Activated CD4-positive, alpha-beta T cell treated with anti-CD3 and anti-CD28 coated beads, Interleukin-10, Interleukin-2, amounts not matched to agents 100 ng/mL and 50 ng/mL, durations not matched to agents 16 hours and 8 hours (primary cell): ENCODE results near the gene GRAPL.
"Not testable (repeated sequence)": the region's sequence is repeated elsewhere in the genome, so short reads cannot be mapped to it uniquely, and the experiment has no call there.

Experiments
- DNase-seq: peaks from one replicate; pipeline ENCODE4 v3.0.0-alpha.2; 2020

GRAPL gene

DNA sequence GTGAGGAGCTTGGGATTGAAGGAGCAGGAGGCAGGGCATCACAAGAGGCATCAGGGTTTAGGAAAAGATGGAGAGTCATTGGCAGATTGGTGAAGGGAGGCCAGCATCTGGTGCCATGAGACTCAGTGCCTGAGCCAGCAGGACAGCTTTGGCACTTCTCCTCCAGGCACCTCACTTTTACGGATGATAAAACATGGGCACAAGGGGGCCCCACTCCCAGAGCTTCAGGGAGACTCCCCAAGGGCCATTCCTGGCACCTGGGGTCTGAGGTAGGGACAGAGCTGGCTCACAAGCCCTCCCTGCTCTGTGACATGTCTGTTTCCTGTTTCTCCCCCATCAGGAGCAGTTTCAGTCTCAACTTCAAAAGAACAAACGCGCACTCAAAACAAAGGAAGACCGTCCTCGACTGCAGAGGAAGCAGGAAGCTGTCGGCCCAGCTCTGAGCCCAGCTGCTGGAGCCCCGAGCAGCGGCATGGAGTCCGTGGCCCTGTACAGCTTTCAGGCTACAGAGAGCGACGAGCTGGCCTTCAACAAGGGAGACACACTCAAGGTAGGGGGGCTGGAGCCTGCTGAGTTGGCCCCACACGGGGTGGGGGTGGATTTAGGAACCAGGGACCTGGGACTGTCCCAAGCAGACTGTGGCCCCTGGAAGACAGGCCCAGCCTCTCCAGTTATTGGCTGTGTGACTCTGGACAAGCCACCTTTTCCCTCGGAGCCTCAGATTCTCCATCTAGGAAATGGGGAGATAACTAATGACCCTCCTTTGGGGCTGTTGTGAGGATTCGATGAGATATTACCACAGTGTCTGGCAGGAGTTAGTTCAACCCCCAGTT lies at the start of gene GRAPL:
TSS of gene GRAPL (plus strand) at position 442 of the 833 bp plus-strand sequence. CDS start at position 473, 31 bp downstream.
- not testable (repeated sequence) for DNase-seq

DNA sequence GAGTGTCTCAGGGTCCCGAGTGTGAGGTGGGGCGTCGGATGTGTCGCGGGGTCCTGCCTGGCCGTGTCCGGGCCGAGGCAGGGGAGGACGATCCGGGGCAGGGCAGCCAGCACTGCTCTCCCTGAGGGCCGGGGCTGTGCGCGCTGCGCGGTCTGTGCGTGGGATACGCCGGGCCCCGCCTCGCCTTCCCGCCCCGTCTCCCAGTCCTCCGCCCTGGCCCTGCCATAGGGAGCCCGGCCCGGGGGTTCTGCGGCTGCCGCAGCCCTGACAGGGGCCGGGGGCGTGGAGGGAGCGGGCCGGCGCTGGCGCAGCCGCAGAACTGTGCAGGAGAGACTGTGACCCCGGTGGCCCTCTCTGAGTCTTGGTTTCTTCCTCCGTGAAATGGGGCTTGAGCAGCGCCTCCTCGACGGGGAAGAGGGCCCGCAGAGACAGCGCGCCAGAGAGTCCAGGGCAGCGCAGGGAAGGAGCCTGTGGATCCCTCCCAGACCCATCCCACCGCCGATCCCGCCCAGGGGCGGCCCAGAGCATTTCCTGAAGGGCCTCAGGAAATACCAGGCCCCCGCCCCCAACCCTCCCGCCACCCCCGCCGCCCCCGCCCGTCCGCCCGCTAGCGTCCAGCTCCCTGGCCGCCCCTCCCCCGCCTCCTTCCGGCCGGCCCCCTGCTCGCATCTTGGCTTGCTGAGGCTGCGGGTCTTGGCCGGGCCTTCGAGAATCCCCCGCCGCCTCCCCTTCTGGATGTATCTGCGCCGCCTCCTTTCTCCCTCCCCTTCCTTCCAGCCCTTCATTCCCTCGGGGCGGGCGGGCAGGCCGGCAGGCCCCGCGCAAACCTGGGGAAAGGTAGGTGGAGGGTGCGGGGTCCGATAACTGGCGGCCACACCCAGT lies 38.3 kb upstream of the GRAPL start:
- DNase-seq: not testable (repeated sequence)

DNA sequence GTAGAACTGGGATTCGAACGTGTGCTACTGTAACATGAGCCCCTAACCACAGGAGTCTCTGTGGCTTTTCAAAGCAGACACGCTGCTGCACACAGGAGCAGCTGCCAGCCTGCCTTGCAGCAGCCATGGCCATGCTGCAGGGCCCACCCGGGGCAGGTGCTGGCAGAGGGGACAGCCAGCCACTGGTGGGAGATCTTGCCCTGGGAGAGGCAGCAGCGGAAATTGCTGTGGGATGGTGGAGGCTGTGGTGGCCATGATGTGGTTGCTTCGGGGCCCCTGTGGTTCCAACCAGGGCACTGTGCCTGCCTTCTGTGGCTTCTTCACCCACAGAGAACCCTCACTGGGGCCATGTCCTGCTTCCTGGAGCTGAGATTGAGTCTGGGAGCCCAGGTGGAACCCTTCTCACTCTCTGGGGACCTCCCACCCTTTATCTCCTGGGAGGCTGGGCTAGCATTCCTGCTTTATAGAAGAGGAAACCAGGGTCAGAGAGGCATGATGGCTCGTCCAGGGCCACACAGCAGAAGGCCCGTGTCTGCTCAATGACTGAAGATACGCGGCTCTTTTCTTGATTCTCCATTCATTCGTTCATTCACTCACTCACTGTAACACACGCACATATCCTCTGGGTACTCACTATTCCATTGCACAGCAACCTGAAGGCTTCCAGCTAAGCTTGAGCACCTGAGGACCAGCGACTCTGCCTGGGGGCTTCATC lies 37.2 kb upstream of the GRAPL start:
- DNase-seq: not testable (repeated sequence)

DNA sequence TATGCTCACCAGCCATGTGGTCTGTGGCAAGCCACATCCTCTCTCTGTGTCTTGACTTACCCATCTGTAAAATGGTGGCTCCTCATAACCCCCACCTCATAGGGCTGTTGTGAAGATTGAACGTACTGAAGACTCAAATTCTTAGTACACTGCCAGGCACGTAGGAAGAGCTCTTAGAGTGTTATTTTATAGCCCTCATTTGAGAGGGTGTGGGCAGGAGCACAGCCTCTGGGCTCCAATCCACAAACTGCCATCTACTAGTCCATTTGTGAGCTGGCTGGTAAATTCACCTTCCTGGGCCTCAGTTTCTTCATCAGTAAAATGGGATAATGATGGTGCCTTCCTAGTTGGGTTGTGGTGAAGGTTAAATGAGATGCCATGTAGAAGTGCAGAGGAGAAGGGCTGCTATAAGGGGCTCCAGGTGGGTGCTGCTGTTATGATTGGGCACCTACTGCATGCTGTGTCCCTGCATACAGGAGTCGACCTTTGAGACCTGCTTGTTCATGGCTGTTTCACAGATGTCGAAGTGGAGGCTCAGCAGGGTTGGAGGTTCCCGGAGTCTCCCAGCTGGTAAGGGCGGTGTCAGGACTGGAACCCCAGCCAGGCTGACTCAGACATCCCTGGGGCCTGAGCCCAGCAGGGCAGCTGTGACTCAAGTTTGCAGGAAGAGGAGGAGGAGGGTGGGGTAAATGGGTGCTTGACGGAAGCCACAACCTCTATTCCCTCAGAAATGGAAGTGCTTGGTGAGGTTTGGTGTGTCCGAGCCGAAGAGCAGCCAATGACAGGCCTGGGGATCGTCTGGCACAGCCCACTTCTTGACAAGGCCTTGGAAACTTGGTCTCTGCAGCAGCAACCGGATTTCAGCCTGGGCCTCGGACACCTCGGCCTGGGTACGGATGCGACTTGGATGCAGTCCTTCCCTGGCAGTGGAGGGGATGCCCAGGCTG lies 34.4 kb upstream of the GRAPL start:
- not testable (repeated sequence) for DNase-seq

DNA sequence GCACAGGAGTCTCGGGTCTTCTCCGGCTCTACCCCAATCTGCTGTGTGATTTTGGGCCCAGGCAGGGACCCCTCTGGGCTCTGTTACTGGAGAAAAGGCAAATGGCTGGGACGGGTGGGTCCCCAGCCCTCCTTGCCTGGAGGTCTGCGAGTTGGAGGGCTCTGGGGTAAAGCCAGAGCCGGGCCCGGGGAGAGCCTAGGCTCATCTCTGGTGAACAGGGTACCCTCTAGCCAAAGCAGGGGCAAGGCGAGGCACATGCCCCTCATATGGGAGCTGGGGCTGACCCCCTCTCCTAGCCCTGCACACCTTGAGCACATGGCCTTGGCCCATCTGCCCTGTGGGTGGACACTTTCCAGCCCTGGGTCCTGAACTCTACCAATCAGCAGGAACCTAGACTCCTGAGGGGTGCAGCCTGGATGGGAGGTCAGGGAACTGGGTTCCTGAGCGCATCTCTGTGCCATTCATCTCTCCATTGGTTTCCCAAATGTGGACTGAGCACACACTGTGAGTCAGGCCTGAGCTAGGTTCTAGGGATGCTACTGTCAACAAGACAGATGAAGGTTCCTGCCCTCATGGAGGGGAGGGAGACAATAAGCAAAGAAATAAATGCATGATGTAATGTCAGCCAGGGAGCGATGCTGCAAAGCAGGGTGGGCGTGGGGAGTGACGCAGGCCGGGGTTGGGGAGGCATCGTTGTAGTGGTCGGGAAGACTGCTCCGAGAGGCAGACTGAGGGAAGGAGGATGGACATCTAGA lies 33.5 kb upstream of the GRAPL start:
- not testable (repeated sequence) for DNase-seq

DNA sequence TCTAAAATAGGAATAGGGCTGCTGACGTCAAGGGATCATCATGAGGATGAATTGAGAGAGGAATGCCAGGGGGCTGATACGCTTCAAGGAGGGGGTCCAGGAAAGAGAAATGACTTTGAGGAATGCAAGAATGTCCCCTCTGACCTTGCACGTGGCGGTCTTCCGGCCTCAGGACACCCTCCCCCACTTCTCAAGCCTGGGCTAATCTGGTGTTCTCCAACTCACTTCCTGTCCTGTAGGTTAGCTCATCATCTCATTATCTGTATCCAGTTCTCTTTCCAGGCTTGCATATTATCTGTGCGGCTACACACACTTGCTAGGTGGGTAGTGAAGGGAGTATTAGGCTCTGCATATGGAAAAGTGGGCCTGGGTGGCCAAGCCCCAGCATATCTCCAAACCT lies 18.9 kb upstream of the GRAPL start:
- not testable (repeated sequence) for DNase-seq

DNA sequence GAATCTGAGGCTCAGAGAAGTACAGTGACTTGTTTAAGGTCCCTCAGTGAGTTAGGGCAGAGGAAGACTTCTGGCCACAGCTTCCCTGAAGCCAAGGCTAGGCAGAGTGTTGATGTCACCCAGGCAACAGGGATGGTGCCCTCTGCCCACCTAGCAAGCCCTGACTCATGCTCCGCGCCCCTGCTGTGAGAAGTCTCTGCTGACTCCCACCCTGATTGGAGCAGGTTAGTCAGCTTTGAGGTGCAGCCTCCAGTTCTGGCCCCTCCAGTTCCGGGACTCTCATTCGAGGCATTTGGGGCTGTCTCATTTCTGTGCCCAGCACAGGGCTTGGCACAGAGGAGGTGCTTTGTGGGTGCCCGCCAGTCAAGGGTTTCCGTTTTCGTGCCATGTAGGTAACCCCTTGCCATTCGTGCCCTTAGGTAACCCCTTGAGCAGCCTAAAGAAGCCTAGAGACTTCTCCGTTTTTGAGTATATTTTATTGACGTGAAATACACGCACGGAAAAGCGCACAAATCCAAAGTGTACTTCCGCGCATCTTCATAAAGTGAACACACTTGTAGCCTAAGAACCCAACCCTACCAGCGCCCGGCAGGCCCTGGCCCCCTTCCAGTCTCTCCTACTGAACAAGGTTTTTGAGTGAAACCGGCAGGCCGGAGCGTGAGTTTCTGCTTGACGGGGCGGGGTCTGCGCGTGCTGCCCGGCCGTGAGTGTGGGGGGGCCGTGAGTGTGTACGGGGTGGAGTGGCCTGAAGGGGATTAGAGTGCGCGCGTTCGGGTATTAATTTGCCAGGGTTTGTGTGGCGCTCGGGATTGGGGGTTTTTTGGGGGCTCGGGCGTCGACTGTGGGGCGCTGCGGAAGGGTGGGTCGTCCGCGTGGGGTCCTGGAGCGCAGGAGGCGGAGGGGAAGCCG lies 16.9 kb upstream of the GRAPL start:
- not testable (repeated sequence) for DNase-seq

DNA sequence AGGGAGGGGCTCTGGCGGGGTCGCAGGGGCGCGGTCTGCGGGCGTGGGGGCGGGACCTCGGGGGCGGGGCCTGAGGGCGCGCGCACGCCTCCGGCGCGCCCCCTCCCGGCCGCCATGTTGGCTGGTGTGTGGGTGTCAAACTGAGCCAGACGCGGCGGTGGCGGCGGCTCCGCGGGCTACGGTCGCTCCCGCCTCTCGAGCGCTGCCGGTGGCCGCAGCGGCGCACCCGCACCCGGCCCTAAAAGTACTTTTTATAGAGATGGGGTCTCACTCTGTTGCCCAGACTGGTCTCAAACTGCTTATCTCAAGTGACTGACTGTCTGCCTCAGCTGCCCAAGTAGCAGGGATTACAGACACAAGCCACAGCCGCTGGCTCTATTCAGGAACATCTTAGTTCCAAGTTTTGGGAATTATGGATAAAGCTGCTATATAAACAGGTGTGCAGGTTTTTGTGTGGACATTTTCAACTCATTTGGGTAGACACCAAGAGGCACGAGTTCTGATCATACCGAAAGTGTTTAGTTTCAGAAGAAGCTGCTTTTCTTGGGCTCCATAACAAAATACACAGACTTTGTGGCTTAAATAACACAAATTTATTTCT lies 16.2 kb upstream of the GRAPL start:
- DNase-seq: peak; percentile 62

DNA sequence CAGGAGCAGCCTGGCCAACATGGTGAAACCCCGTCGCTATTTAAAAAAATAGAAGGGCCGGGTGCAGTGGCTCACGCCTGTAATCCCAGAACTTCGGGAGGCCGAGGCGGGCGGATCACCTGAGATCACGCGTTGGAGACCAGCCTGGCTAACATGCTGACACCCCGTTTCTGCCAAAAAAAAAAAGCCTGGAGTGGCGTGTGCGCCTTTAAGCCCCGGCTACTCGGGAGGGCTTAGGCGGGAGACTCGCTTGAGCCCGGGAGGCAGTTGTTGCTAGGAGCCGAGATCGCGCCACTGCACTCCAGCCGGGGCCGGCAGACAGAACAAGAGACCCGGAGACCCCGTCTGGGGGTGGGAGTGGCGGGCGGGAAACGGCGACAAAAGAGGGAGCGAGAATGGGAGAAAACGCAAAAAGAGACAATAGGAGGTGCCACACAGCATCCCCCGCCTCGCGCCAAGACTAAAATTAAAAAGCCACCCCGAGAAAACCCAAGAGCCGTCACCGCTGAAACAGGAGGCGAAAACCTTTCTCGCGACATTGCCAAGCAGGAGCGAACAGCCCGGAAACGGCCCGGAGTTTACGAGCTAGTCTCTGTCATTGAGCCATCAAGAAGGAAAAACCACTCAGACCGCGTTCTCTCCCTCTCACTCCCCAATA lies 15.5 kb upstream of the GRAPL start:
- peak; percentile 96 for DNase-seq

DNA sequence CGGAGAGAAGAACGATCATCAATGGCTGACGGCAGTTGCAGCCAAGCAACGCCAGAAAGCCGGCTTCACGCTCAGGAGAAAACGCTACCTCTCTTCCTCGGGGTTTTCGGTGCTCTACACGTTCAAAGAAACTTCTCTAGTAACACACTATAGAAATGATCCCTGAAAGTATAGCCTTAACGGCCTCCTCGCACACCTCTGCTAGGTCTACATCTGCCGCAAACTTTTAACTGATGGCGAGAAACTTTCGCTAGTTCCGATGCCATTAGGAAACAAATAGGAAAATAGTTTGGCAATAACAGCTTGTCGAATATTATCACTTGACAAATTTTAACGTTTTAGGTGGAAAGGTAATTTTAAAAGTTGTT lies 14.9 kb upstream of the GRAPL start:
- not testable (repeated sequence) for DNase-seq

DNA sequence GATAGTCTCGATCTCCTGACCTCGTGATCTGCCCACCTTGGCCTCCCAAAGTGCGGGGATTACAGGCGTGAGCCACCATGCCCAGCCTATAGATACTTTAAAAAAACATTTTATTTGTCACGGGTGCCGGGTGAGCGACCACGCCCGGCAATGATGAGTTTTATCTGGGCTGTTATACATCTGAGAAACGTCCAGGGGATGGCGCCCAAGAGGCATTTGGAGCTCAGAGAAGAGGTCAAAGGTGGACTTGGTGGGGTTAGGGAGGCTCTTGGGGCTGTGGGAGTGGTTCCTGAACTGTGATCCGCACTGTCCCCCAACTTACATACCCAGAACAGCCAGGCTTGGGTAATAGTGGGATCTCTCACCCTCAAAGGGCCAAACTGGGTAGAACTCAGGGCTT lies 8.7 kb upstream of the GRAPL start:
- not testable (repeated sequence) for DNase-seq

DNA sequence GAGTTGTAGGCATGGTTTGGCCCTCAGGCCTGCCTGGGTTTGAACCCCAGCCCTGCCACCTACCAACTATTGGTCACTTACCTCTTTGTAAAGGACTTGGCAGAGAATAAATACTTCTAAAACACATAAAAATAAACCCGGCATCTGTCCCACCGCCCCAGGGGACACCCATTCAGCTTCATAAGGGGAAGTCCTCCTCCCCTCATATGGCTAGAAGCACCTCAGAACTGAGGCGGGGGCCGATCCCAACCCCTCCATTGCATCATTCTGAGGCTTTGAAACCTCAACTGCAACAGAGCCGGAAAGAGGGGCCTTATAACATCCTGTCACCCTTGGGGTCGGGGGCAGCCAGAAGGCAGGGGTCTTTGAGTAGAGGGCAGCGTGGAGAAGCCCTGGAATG lies 2.1 kb upstream of the GRAPL start:
- not testable (repeated sequence) for DNase-seq

DNA sequence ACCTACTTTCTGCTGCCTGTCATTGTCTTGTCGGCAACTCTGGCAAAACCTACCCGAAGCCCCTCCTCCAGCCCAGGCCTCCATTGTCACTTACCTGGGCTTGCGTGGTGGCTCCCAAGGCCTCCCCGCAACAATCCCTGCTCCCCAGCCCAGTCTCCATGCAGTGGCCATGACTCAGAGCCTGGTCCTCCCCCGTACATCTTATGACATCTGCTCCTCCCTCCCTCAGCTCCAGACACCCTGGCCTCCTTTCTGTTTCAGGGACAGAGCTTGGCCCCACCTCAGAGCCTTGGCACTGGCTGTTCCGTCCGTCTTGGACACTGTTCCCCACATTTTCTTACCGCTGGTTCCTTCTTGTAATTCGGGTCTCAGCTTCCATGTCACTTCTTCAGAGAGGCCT lies 2.1 kb downstream of the GRAPL start:
- not testable (repeated sequence) for DNase-seq

DNA sequence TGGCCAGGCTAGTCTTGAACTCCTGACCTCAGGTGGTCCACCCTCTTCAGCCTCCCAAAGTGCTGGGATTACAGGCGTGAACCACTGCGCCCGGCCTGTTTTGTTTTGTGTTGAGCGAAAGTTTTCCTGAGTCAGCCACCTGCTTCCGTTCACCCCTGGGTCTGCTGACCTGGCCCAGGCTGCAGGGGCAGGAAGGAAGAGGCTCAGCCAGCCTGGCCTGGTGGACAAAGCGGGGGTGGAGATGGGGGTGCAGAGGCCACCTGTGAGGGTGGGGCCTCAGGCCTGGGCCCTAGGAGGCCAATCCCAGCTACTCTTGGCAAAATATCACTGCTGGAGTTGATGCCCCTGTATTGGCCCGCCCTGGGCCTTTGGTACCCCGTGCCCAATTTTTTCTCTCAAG lies 3.7 kb downstream of the GRAPL start:
- DNase-seq: not testable (repeated sequence)

DNA sequence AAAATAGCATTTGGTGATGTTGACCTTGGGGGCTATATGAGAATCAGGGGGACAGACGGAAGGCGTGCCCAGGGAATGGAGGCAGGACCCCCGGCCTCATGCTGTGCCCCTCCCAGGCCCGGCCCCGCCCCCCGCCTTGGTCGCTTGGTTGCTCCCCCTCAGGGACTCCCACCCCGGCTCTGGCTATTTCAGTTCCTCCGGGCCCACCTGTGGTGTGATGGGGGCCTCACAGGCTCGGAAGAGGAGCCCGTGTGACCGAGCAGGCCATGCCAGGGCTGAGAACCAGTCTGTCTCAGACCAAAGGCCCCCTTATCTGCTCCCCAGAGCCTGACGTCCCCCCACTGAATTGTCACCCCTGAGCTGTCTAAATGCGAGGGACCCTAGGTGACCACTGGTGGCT lies 4.4 kb downstream of the GRAPL start:
- not testable (repeated sequence) for DNase-seq

DNA sequence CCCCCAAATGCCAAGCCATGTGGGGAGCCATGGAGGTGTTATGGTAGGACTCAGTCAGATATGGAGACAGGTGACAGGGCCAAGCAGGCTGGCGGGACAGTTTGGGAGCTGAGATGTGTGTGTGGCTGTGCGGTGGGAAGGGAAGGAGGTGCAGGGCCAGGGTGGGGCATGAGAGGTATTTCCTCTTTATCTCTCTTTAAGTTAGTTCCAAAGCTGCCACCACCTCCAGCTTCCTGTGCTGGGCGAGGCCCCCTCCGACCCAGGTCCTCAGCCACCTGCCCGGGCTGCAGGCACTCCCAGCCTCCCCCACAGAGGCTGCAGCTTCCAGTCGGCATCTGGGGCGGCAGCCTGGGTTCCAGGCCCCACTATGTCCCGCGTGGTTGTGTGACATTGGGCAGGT lies 6.4 kb downstream of the GRAPL start:
- DNase-seq: not testable (repeated sequence)

DNA sequence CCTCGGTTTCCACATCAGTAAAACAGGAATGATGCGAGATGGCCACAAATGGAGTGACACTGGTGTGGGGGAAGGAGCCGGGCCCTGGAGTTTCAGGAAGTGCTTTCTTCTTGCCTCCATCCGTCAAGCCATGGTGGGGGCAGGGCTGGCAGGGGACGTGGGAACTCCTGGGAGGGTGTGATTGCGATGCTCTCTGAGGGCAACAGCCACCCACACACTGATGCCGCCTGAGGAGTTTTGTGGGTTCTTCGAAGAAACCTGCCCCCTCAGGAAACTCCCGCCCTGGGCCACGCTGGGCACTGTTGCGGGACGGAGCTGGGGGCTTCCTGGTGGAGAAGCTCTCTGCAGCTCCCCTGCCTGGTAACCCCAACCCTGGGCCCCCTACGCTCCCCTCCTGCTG lies 8.0 kb downstream of the GRAPL start:
- DNase-seq: not testable (repeated sequence)

DNA sequence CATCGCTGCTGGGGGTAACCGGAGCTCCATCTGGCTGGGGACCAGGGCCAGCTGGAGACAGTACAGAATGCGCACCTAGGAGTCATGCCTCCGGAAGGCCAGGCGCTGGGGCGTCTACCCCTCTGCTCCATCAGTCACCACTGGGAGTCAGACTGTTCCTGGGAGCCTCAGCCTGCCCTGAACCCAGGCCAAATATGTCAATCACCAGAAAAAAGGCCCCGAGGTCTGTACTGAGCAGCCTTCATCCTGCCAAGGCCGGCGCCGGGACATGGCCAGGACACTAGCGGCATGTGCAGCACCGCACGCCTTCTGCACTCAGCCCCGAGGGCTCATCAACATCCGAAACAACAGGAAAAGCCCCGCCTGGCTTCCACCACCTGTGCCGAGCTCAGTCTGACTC lies 8.7 kb downstream of the GRAPL start:
- not testable (repeated sequence) for DNase-seq

DNA sequence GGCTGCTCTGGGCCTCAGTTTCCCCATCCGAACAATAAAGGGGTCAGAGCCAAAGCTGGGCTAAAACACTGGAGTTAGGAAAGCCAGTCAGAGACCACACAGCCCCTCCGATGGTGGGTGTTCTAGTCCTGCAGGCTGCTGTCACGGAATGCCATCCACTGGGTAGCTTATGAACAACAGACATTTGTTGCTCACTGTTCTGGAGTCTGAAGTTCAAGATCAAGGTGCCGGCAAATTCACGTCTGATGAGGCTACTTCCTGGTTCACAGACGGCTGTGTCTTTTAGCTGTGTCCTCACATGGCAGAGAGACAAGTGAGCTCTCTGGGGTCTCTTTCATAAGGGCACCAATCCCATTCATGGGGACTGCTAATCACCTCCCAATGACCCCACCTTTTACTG lies 9.2 kb downstream of the GRAPL start:
- DNase-seq: not testable (repeated sequence)
